Lower lobe of right lung (tissue), 2 donors: ENCODE data around the gene CNOT4. TPM values are rescaled to one million over a fixed set of nuclear protein-coding genes. Genes with fewer than 3 reads are reported as not detected.
"Not testable (repeated sequence)": the region's sequence is repeated elsewhere in the genome, so short reads cannot be mapped to it uniquely, and the experiment has no call there.

Experiments
- ATAC-seq, 2 donors: fragments of 200-7000 bp; cut with Tn5 transposase; one replicate each; pipeline ENCODE4 v1.9.1; 2020 to 2022; ENCODE audit warnings: mild to moderate bottlenecking in 2 of 2, moderate library complexity in 2 of 2
- DNase-seq: peaks from one replicate; pipeline ENCODE4 v3.0.0-alpha.2; 2020
- H3K27ac ChIP-seq: fragments of 200-600 bp; one replicate; pipeline ENCODE4 v1.8.0; 2022
- H3K27me3 ChIP-seq: fragments of 200-600 bp; one replicate; pipeline ENCODE4 v1.8.0; 2022; ENCODE audit warnings: low read depth
- H3K36me3 ChIP-seq: fragments of 200-600 bp; one replicate; pipeline ENCODE4 v1.8.0; 2022; ENCODE audit warnings: mild to moderate bottlenecking
- H3K4me1 ChIP-seq: fragments of 200-600 bp; one replicate; pipeline ENCODE4 v1.8.0; 2022
- H3K4me3 ChIP-seq: fragments of 200-600 bp; one replicate; pipeline ENCODE4 v1.8.0; 2022; ENCODE audit warnings: mild to moderate bottlenecking
- H3K9me3 ChIP-seq: fragments of 200-600 bp; one replicate; pipeline ENCODE4 v1.8.0; 2022
- CTCF ChIP-seq: fragments of 200-600 bp; IDR thresholded peaks from one replicate; pipeline ENCODE4 v1.8.0; 2022; ENCODE audit warnings: antibody characterized with exemption, mild to moderate bottlenecking
- intact Hi-C: fragments of 100-400 bp; cut with DNase I; formaldehyde crosslinking; loops from one replicate; pipeline ENCODE4 v1.11.0; 2022
- total RNA-seq: library from RNA; stranded (reverse); fragmentation: NEBNext Ultra II Directional; extraction: Animal tissue kit (Norgen Biotek cat#: 25700); gene quantifications from one replicate; pipeline ENCODE4 v1.2.1, GENCODE V29; 2021
- donor health status: DM: no; HTN: yes; CAD: no; lungs with severe emphysema.

Gene CNOT4
- total RNA-seq, 1 donor from 2014 or later, result 28.0 TPM

GRCh38 chr7:135486261-135486920 is 23.5 kb downstream of the CNOT4 start:
- H3K9me3 ChIP-seq, result no peaks in the 10 kb centered on the region
- no peak overlapping the region for H3K4me3 ChIP-seq
- TF ChIP-seq CTCF, result no peak
- H3K27ac ChIP-seq, result no peak overlapping the region
- H3K27me3 ChIP-seq, result no peaks in the 10 kb centered on the region
- no peak for DNase-seq
- intact Hi-C loops, result no loop called here
- H3K36me3 ChIP-seq, result no peaks in the 10 kb centered on the region
- ATAC-seq, result no peak
- H3K4me1 ChIP-seq, result peaks cover 6% of the 10 kb centered on the region

GRCh38 chr7:135481598-135481979 is 28.3 kb downstream of the CNOT4 start:
- no peak for TF ChIP-seq CTCF
- ATAC-seq (no peak), DNase-seq (no peak)
- intact Hi-C loops, result no loop called here
- Histone ChIP-seq H3K36me3 (no peaks in the 10 kb centered on the region), H3K4me3 (no peak overlapping the region), H3K4me1 (no peaks in the 10 kb centered on the region), H3K27me3 (no peaks in the 10 kb centered on the region), H3K9me3 (no peaks in the 10 kb centered on the region), H3K27ac (no peak overlapping the region)

GRCh38 chr7:135480966-135481597 is 28.8 kb downstream of the CNOT4 start:
- ATAC-seq (no peak), DNase-seq (no peak)
- intact Hi-C loops, result no loop called here
- no peaks in the 10 kb centered on the region for H3K36me3 ChIP-seq
- no peak for TF ChIP-seq CTCF
- no peak overlapping the region for H3K27ac ChIP-seq
- H3K27me3 ChIP-seq, result no peaks in the 10 kb centered on the region
- H3K4me3 ChIP-seq, result no peak overlapping the region
- no peaks in the 10 kb centered on the region for H3K9me3 ChIP-seq
- no peaks in the 10 kb centered on the region for H3K4me1 ChIP-seq

GRCh38 chr7:135475521-135475920 is 34.4 kb downstream of the CNOT4 start:
- ATAC-seq, result no peak
- no peak for TF ChIP-seq CTCF
- Histone ChIP-seq H3K4me3 (no peak overlapping the region), H3K27ac (no peak overlapping the region), H3K4me1 (no peaks in the 10 kb centered on the region), H3K36me3 (no peaks in the 10 kb centered on the region), H3K27me3 (no peaks in the 10 kb centered on the region), H3K9me3 (no peaks in the 10 kb centered on the region)
- intact Hi-C loops, result no loop called here
- DNase-seq, result no peak

GRCh38 chr7:135469705-135470104 is 40.2 kb downstream of the CNOT4 start:
- H3K27me3 ChIP-seq, H3K27ac ChIP-seq, H3K4me3 ChIP-seq, H3K9me3 ChIP-seq, H3K36me3 ChIP-seq, ATAC-seq, intact Hi-C loops, H3K4me1 ChIP-seq, DNase-seq: not testable (repeated sequence)

GRCh38 chr7:135467207-135467711 is 42.6 kb downstream of the CNOT4 start:
- no peak overlapping the region for H3K27ac ChIP-seq
- no peak for TF ChIP-seq CTCF
- H3K4me1 ChIP-seq, result no peaks in the 10 kb centered on the region
- no peaks in the 10 kb centered on the region for H3K36me3 ChIP-seq
- H3K27me3 ChIP-seq, result no peaks in the 10 kb centered on the region
- no peaks in the 10 kb centered on the region for H3K9me3 ChIP-seq
- DNase-seq (no peak), ATAC-seq (peak; percentile 75 to 85)
- intact Hi-C loops, result no loop called here
- H3K4me3 ChIP-seq, result no peak overlapping the region
